Caco-2 (cell line): Measurements from ENCODE around the gene SORBS2. TPM values are rescaled to one million over a fixed set of nuclear protein-coding genes. Genes with fewer than 3 reads are reported as not detected.

ENCODE experiments used
- BruUV-seq: library from RNA; stranded (reverse); fragments of 400-500 nt; replicated peaks from 2 replicates; lab custom pipeline; 2021; lab: Mats Ljungman, UMichigan
- CTCF ChIA-PET: fragments of 300-600 bp; sonication (Branson Sonifier 250); formaldehyde crosslinking; loops from one replicate; lab custom pipeline; 2022; ENCODE audit warnings: antibody characterized with exemption; lab: Charles Lee
- POLR2A ChIA-PET: fragments of 300-600 bp; sonication (Branson Sonifier 250); formaldehyde crosslinking; loops from one replicate; lab custom pipeline; 2022; ENCODE audit warnings: antibody characterized with exemption; lab: Charles Lee
- DNase-seq, 2 experiments: peaks; one replicate each; pipeline versions ENCODE4 v3.0.0 to v3.0.0-alpha.2; 2020 to 2022
- H3K27me3 ChIP-seq: replicated peaks from 2 replicates; pipeline ENCODE4 v1.6.0; 2011; ENCODE audit warnings: low read length; ENCODE audit not compliant: control insufficient read depth, insufficient read depth
- H3K36me3 ChIP-seq: 2 replicates; pipeline ENCODE4 v1.5.1; 2011; ENCODE audit warnings: low read length; ENCODE audit not compliant: control insufficient read depth, insufficient read depth
- H3K4me1 ChIP-seq: fragments of 250-450 bp; sonication (Bioruptor Pico); 2 replicates; pipeline ENCODE4 v1.5.1; 2020; ENCODE audit warnings: mild to moderate bottlenecking
- H3K4me3 ChIP-seq: 2 replicates; pipeline ENCODE4 v1.5.1; 2011; ENCODE audit warnings: low read depth, mild to moderate bottlenecking, control low read depth, low read length
- H3K9me3 ChIP-seq: fragments of 250-450 bp; sonication (Bioruptor Pico); 2 replicates; pipeline ENCODE4 v1.5.1; 2020; ENCODE audit warnings: mild to moderate bottlenecking, moderate library complexity
- H3K27ac Mint-ChIP-seq: one replicate; pipeline ENCODE4 v1.8.0; 2022; ENCODE audit warnings: mixed read lengths; ENCODE audit not compliant: unreplicated experiment
- H3K27me3 Mint-ChIP-seq: one replicate; pipeline ENCODE4 v1.8.0; 2022; ENCODE audit warnings: mixed read lengths; ENCODE audit not compliant: insufficient read depth, unreplicated experiment
- H3K36me3 Mint-ChIP-seq: one replicate; pipeline ENCODE4 v1.8.0; 2022; ENCODE audit warnings: mild to moderate bottlenecking, mixed read lengths; ENCODE audit not compliant: insufficient read depth, unreplicated experiment
- H3K4me1 Mint-ChIP-seq: one replicate; pipeline ENCODE4 v1.8.0; 2022; ENCODE audit warnings: low read depth, mixed read lengths; ENCODE audit not compliant: unreplicated experiment
- H3K4me3 Mint-ChIP-seq: one replicate; pipeline ENCODE4 v1.8.0; 2022; ENCODE audit warnings: mild to moderate bottlenecking, moderate library complexity, mixed read lengths; ENCODE audit not compliant: unreplicated experiment
- H3K9me3 Mint-ChIP-seq: one replicate; pipeline ENCODE4 v1.8.0; 2022; ENCODE audit warnings: mixed read lengths; ENCODE audit not compliant: unreplicated experiment
- intact Hi-C: fragments of 100-400 bp; cut with micrococcal nuclease; formaldehyde crosslinking; loops from one replicate; pipeline ENCODE4 v1.10.0; 2022; ENCODE audit not compliant: unreplicated experiment
- total RNA-seq: library from RNA; stranded (reverse); gene quantifications from 2 replicates; pipeline ENCODE4 v1.2.3, GENCODE V29; 2022
- TF ChIP-seq, protein P1 (sequence below), 2 experiments: fragments of 200-600 bp in 1 of 2; IDR thresholded peaks; 1 replicate in 1 of 2; 2 replicates in 1 of 2; pipeline versions ENCODE4 v1.5.1 to v1.8.0; 2011 to 2022; ENCODE audit warnings: antibody characterized with exemption in 1 of 2, control low read depth in 1 of 2, inconsistent platforms in 1 of 2, low read depth in 1 of 2, low read length in 1 of 2, mild to moderate bottlenecking in 1 of 2, moderate library complexity in 1 of 2; ENCODE audit not compliant: insufficient read depth in 1 of 2, severe bottlenecking in 1 of 2, unreplicated experiment in 1 of 2

The SORBS2 gene
- total RNA-seq, 1 experiment from 2014 or later, result 47.7 TPM

DNA sequence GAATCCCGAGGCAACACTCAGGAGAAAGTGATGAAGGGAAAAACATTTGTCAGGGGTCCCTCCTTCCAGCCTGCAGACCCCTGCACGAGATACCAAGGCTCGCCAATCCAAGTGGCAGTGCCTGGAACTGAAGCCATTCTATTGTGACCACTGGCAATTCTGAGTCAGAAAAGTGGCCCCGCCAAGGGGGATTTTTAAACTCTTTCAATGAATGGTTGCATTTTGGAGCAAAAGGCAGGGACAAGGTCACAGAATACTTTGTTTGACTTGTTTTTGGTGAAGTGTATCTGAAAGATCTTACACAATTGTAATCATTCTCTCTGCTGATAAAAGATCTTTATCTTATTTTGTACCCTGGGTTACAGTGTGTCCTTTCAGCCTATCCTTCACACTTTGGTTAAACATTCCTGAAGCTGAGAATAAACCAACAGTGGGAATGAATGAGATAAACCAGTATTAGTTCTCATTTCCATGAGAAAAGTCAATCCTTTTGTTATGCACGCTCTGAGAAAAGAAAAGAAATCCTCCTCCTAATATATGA, 160.8 kb downstream of the SORBS2 start:
- Mint-ChIP-seq H3K9me3 (no peaks in the 10 kb centered on the region), H3K27me3 (no peaks in the 10 kb centered on the region), H3K27ac (peak overlapping the region; percentile 74), H3K36me3 (peaks cover 12% of the 10 kb centered on the region), H3K4me3 (peak overlapping the region; percentile 18), H3K4me1 (peaks cover 18% of the 10 kb centered on the region)
- Histone ChIP-seq H3K36me3 (peaks cover 1% of the 10 kb centered on the region), H3K27me3 (no peaks in the 10 kb centered on the region), H3K9me3 (no peaks in the 10 kb centered on the region), H3K4me1 (peaks cover 18% of the 10 kb centered on the region), H3K4me3 (no peak overlapping the region)
- ChIA-PET POLR2A (no interaction called here), CTCF (interaction anchor here (0.6 kb wide), 1 partner anchor 10 kb away, joined by 4 read pairs; no protein-coding TSS in a partner anchor)
- no TSS peak for BruUV-seq
- peak in 1 of 2 experiments; percentile 49 for DNase-seq
- intact Hi-C loops, result loop anchor here (1.0 to 2.0 kb wide), 3 partner anchors 62 to 179 kb away; no protein-coding TSS in a partner anchor
- TF ChIP-seq, protein P1, sequence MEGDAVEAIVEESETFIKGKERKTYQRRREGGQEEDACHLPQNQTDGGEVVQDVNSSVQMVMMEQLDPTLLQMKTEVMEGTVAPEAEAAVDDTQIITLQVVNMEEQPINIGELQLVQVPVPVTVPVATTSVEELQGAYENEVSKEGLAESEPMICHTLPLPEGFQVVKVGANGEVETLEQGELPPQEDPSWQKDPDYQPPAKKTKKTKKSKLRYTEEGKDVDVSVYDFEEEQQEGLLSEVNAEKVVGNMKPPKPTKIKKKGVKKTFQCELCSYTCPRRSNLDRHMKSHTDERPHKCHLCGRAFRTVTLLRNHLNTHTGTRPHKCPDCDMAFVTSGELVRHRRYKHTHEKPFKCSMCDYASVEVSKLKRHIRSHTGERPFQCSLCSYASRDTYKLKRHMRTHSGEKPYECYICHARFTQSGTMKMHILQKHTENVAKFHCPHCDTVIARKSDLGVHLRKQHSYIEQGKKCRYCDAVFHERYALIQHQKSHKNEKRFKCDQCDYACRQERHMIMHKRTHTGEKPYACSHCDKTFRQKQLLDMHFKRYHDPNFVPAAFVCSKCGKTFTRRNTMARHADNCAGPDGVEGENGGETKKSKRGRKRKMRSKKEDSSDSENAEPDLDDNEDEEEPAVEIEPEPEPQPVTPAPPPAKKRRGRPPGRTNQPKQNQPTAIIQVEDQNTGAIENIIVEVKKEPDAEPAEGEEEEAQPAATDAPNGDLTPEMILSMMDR (IDR thresholded peaks at IDR 0.05; ENCODE audit: insufficient read depth in 1 of 2, low read depth in 1 of 2, low read length in 1 of 2, severe bottlenecking in 1 of 2, unreplicated experiment in 1 of 2), result no peak

DNA sequence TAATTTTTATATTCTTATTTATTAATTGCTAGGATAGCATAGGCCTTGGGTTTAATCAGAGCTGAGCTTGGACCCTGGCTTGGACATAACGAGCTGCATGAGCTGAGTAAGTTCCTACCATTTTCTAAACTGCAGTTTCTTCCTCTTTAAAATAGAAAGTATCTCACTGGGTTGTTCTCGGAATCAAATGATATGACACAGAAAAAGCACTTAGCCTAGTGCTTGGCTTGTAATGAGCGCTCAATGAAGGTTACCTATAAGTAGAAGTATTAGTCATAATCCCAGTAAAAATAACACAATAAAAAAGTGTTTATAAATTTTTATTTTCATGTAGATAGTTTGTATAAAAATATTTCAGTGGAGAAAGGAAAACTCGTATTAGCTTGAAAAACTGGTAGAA, 163.4 kb downstream of the SORBS2 start:
- Mint-ChIP-seq H3K9me3 (no peaks in the 10 kb centered on the region), H3K4me3 (no peak overlapping the region), H3K27me3 (no peaks in the 10 kb centered on the region), H3K36me3 (peaks cover 18% of the 10 kb centered on the region), H3K27ac (no peak overlapping the region), H3K4me1 (peaks cover 18% of the 10 kb centered on the region)
- Histone ChIP-seq H3K4me1 (peaks cover 18% of the 10 kb centered on the region), H3K27me3 (no peaks in the 10 kb centered on the region), H3K36me3 (peaks cover 1% of the 10 kb centered on the region), H3K9me3 (no peaks in the 10 kb centered on the region), H3K4me3 (no peak overlapping the region)
- TF ChIP-seq, protein P1 (IDR thresholded peaks at IDR 0.05; ENCODE audit: insufficient read depth in 1 of 2, low read depth in 1 of 2, low read length in 1 of 2, severe bottlenecking in 1 of 2, unreplicated experiment in 1 of 2), result no peak
- intact Hi-C loops, result no loop called here
- no peak for DNase-seq
- ChIA-PET CTCF (no interaction called here), POLR2A (no interaction called here)
- no TSS peak for BruUV-seq

DNA sequence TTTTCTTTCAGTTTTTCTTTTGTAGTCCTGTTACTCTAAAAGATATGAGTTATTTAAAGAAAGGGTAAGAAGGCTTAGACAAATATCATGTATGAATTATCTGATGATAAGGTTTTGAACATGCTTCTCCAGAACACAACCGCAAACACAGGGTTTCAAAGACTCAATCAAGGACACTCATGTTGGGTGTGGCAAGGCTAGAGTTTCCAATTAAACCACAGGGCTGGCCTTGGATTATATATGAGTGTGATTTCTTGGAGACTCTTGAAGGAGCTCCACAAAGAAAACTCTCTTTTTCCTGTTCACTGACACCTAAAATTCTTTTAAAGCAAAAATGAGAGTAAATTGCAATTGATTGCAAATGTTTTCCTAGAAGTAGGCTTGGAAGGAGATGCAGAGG, 166.6 kb downstream of the SORBS2 start:
- Mint-ChIP-seq H3K27me3 (no peaks in the 10 kb centered on the region), H3K27ac (no peak overlapping the region), H3K9me3 (no peaks in the 10 kb centered on the region), H3K36me3 (peaks cover 18% of the 10 kb centered on the region), H3K4me3 (no peak overlapping the region), H3K4me1 (peaks cover 10% of the 10 kb centered on the region)
- ChIA-PET POLR2A (no interaction called here), CTCF (no interaction called here)
- no TSS peak for BruUV-seq
- H3K4me1 ChIP-seq, result peaks cover under 1% of the 10 kb centered on the region
- no peaks in the 10 kb centered on the region for H3K9me3 ChIP-seq
- H3K4me3 ChIP-seq, result no peak overlapping the region
- intact Hi-C loops, result no loop called here
- no peaks in the 10 kb centered on the region; the same call in 1 of the 2 replicates for H3K36me3 ChIP-seq
- DNase-seq, result no peak
- H3K27me3 ChIP-seq, result no peaks in the 10 kb centered on the region
- TF ChIP-seq, protein P1 (IDR thresholded peaks at IDR 0.05; ENCODE audit: insufficient read depth in 1 of 2, low read depth in 1 of 2, low read length in 1 of 2, severe bottlenecking in 1 of 2, unreplicated experiment in 1 of 2), result no peak
